Upper lobe of right lung (tissue), 1 donor: ENCODE results near the gene ZSCAN5C. TPM values are rescaled to one million over a fixed set of nuclear protein-coding genes. Genes with fewer than 3 reads are reported as not detected.
"Not testable (repeated sequence)": the region's sequence is repeated elsewhere in the genome, so short reads cannot be mapped to it uniquely, and the experiment has no call there.

Experiments used
- ATAC-seq: fragments of 200-7000 bp; cut with Tn5 transposase; one replicate; pipeline ENCODE4 v1.9.1; 2020; ENCODE audit warnings: mild to moderate bottlenecking, moderate library complexity
- DNase-seq: peaks from one replicate; pipeline ENCODE4 v3.0.0-alpha.2; 2020
- H3K27ac ChIP-seq: fragments of 200-600 bp; one replicate; pipeline ENCODE4 v1.8.0; 2022
- H3K27me3 ChIP-seq: fragments of 200-600 bp; one replicate; pipeline ENCODE4 v1.8.0; 2022; ENCODE audit warnings: mild to moderate bottlenecking
- H3K36me3 ChIP-seq: fragments of 200-600 bp; one replicate; pipeline ENCODE4 v1.8.0; 2022
- H3K4me1 ChIP-seq: fragments of 200-600 bp; one replicate; pipeline ENCODE4 v1.8.0; 2022
- H3K4me3 ChIP-seq: fragments of 200-600 bp; one replicate; pipeline ENCODE4 v1.8.0; 2022; ENCODE audit warnings: mild to moderate bottlenecking
- H3K9me3 ChIP-seq: fragments of 200-600 bp; one replicate; pipeline ENCODE4 v1.8.0; 2022
- intact Hi-C: fragments of 100-400 bp; cut with DNase I; formaldehyde crosslinking; loops from one replicate; pipeline ENCODE4 v1.11.0; 2022
- total RNA-seq: library from RNA; stranded (reverse); fragmentation: NEBNext Ultra II Directional; extraction: Animal tissue kit (Norgen Biotek cat#: 25700); gene quantifications from one replicate; pipeline ENCODE4 v1.2.1, GENCODE V29; 2021
- TF ChIP-seq, protein P1 (sequence below): fragments of 200-600 bp; IDR thresholded peaks from one replicate; pipeline ENCODE4 v1.8.0; 2022; ENCODE audit warnings: antibody characterized with exemption
- donor health status: DM: no; HTN: yes; CAD: no; lungs with severe emphysema.

Gene ZSCAN5C
- total RNA-seq, 1 donor from 2014 or later, result not detected

DNA sequence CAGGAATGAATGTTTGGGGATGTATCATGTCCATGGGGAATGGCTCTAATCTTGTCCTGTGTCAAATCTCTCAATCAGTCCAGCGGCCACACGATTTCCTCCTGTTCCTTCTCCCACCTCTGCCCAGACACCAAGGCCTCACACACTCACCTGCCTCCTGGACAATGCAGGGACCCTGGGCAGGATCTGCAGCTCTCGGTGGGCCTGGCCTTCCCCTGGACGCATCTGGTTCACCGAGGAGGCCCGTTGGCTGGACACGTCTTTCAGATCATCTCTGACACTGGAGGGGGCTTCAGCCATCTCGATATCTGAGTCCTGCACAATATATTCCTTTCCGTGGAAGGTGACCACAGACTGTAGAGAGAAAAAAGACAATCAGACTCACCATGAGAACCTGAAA, 21.4 kb downstream of the ZSCAN5C start:
- intact Hi-C loops, result no loop called here
- Histone ChIP-seq H3K27ac (no peak overlapping the region), H3K27me3 (no peaks in the 10 kb centered on the region), H3K36me3 (no peaks in the 10 kb centered on the region), H3K4me1 (no peaks in the 10 kb centered on the region), H3K9me3 (no peaks in the 10 kb centered on the region), H3K4me3 (no peak overlapping the region)
- DNase-seq (no peak), ATAC-seq (no peak)
- TF ChIP-seq, protein P1, sequence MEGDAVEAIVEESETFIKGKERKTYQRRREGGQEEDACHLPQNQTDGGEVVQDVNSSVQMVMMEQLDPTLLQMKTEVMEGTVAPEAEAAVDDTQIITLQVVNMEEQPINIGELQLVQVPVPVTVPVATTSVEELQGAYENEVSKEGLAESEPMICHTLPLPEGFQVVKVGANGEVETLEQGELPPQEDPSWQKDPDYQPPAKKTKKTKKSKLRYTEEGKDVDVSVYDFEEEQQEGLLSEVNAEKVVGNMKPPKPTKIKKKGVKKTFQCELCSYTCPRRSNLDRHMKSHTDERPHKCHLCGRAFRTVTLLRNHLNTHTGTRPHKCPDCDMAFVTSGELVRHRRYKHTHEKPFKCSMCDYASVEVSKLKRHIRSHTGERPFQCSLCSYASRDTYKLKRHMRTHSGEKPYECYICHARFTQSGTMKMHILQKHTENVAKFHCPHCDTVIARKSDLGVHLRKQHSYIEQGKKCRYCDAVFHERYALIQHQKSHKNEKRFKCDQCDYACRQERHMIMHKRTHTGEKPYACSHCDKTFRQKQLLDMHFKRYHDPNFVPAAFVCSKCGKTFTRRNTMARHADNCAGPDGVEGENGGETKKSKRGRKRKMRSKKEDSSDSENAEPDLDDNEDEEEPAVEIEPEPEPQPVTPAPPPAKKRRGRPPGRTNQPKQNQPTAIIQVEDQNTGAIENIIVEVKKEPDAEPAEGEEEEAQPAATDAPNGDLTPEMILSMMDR, result no peak

DNA sequence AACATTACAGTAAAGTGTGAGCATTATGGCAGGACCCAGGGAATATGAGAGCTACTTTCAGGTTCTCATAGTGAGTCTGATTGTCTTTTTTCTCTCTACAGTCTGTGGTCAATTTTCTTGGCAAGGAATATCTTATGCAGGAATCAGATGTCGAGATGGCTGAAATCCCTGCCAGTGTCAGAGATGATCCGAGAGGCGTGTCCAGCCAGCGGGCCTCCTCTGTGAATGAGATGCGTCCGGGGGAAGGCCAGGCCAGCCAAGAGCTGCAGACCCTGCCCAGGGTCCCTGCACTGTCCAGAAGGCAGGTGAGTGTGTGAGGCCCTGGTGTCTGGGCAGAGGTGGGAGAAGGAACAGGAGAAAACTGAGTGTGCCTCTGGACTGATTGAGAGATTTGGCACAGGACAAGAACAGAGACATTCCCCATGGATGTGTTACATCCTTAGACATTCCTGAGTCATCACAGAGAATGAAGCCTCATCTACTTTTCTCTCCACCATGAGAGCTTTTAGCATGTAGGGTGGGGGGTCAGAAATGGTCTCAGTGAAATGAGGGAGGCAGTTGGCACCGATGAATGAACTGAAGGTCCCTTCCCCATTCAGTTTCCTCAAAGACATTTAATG, 43.2 kb downstream of the ZSCAN5C start:
- ATAC-seq, result no peak
- intact Hi-C loops, result no loop called here
- no peak for DNase-seq

DNA sequence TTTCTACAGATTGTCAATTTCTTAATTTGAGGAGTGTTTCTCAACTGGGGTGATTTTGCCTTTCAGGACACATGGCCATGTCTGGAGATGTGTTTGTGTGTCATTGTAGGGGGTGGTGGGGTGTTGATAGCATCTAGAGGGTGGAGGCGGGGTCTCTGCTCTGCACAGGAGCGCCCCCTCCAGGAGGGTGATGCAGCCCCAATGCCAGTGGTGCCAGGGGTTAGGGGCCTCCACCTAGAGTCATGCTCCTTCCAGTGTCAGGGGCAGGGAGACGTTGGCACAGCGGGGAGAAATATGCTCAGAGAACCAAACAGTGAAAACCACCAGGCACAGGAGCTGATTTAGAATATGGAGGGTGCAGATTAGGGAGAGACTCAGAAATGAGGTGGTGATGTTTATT, 43.7 kb downstream of the ZSCAN5C start:
- DNase-seq, H3K27ac ChIP-seq, H3K9me3 ChIP-seq, H3K36me3 ChIP-seq, H3K4me1 ChIP-seq, H3K4me3 ChIP-seq, ATAC-seq, intact Hi-C loops, H3K27me3 ChIP-seq: not testable (repeated sequence)

More for the DNA sequence above, 43.2 kb downstream of the ZSCAN5C start:
- Histone ChIP-seq H3K4me3 (no peak overlapping the region), H3K27ac (no peak overlapping the region), H3K9me3 (no peaks in the 10 kb centered on the region), H3K4me1 (no peaks in the 10 kb centered on the region), H3K36me3 (no peaks in the 10 kb centered on the region), H3K27me3 (no peaks in the 10 kb centered on the region)
- TF ChIP-seq, protein P1, result no peak

DNA sequence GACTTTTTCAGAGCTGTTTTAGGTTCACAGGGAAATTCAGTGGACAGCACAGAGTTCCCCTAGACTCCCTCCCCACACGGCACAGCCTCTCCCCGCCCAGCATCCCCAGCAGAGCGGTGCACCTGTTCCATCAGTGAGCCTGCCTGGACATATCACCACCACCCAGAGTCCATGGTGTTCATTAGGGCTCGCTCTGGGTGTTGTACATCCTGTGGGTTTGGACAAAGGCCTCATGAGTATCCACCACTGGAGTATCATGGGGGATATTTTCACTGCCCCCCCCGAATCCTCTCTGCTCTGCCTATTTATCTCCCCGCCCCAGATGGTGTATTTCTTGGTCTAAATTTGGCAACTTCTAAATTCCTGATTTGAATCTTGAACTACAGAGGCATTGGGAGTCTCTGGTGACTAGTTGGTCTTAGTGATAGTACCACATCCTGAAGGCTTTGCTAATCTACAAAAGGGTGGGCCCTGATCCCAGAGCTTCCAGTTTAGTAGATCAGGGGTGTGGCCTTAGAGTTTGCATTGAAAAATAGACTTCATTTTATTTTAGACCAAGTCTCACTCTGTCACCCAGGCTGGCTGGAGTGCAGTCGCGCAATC, 46.8 kb downstream of the ZSCAN5C start:
- H3K4me3 ChIP-seq, ATAC-seq, H3K9me3 ChIP-seq, H3K36me3 ChIP-seq, H3K4me1 ChIP-seq, H3K27ac ChIP-seq, intact Hi-C loops, DNase-seq, H3K27me3 ChIP-seq: not testable (repeated sequence)

DNA sequence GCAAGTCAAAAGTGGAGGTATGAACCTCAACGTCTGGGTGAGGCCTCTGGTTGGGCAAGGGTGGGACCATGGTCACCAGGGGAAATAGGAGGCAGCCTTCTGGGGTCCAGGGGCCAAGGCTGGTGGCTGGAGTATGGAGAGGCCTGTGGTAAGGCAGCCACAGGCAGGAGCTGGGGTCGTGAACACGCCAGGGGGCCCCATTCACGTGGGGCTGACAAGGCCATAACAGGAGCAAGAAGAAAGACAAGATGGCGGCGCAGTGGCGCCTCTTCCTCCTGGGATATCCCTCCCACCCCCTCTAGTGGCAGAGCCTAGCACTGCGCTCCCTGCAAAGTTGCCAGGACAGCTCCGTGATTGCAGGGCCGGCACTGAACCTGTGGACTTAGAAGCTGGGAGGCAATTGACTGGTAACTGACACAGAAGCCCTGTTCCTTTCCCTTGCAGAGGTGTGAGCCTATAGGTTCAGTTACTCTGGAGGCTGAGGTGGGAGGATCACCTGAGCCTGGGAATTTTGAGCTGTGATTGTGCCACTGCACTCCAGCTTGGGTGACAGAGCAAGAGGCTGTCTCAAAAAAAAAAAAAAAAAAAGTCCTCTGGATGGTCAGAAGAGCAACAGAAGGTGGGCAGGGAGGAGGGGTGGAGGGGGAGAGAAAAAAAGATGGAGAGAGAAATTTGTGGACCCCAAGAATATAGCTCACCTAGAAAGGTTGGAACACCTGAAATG, 50.8 kb downstream of the ZSCAN5C start:
- peak; percentile 97 for ATAC-seq
- Histone ChIP-seq H3K4me1 (no peaks in the 10 kb centered on the region), H3K9me3 (no peaks in the 10 kb centered on the region), H3K36me3 (no peaks in the 10 kb centered on the region), H3K4me3 (no peak overlapping the region), H3K27me3 (no peaks in the 10 kb centered on the region), H3K27ac (no peak overlapping the region)
- TF ChIP-seq, protein P1, result peak; percentile 83
- peak; percentile 90 for DNase-seq
- intact Hi-C loops, result no loop called here

DNA sequence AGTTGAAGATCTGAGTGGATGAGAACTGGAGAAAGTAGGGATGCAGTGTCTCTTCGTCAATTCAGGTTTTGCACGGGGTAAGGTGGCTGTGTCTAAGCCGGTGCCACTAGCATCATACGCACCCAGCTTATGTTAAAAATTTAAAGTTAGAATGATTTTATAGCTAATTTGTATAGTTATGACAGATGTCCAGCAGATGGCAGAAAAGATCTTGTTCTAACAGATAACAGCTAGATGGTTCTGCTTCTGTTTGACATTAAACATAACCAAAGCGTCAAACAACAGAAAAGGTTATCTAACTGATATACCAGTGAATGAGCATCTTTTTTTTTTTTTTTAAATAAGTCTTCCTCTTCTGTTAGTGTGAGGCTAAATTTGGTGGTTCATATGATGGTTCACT, 51.7 kb downstream of the ZSCAN5C start:
- intact Hi-C loops, result no loop called here
- no peaks in the 10 kb centered on the region for H3K27me3 ChIP-seq

More for the DNA sequence above, 51.7 kb downstream of the ZSCAN5C start:
- no peak overlapping the region for H3K4me3 ChIP-seq
- peak; percentile 65 for ATAC-seq
- H3K36me3 ChIP-seq, result no peaks in the 10 kb centered on the region
- H3K27ac ChIP-seq, result no peak overlapping the region
- no peaks in the 10 kb centered on the region for H3K4me1 ChIP-seq
- DNase-seq, result no peak
- TF ChIP-seq, protein P1, result peak; percentile 44
- H3K9me3 ChIP-seq, result no peaks in the 10 kb centered on the region
